K562 (cell line): ENCODE measurements around the gene TTBK1. TPM values are rescaled to one million over a fixed set of nuclear protein-coding genes. Genes with fewer than 3 reads are reported as not detected.

ENCODE experiments used
- ATAC-seq: fragments of 200-7000 bp; cut with Tn5 transposase; 3 replicates; pipeline ENCODE4 v1.9.1; 2020; ENCODE audit warnings: moderate library complexity
- BruUV-seq: library from RNA; stranded (reverse); fragments of 400-500 nt; replicated peaks from 2 replicates; lab custom pipeline; 2021; lab: Mats Ljungman, UMichigan
- CTCF ChIA-PET: fragments of 300-600 bp; formaldehyde crosslinking; extraction: SDS; loops from one replicate; lab custom pipeline; 2021; ENCODE audit warnings: low intra/inter-chr PET ratio; lab: Yijun Ruan, JAX
- POLR2A ChIA-PET: fragments of 300-600, 350-650 bp; sonication (Branson Sonifier 250); formaldehyde crosslinking; extraction: SDS; loops from one replicate; lab custom pipeline; 2021; ENCODE audit warnings: antibody characterized with exemption, inconsistent platforms; lab: Yijun Ruan, JAX
- DNase-seq, 4 experiments: peaks; one replicate each; pipeline versions ENCODE4 v3.0.0 to v3.0.0-alpha.2; 2011 to 2018; ENCODE audit warnings: low spot score in 3 of 4, mixed read lengths in 3 of 4; ENCODE audit errors: extremely low read depth in 1 of 4
- FAIRE-seq: peaks from 2 replicates; lab custom pipeline; 2011; peaks lifted over from hg19 to GRCh38; lab: Jason Lieb, UNC
- H2AFZ ChIP-seq: 2 replicates; pipeline ENCODE4 v1.6.0; 2011; ENCODE audit warnings: low read depth, low read length, control low read depth, inconsistent platforms
- H3K27ac ChIP-seq: fragments of 200-600 bp; 3 replicates; pipeline ENCODE4 v1.8.0; 2011; ENCODE audit warnings: low read depth, mild to moderate bottlenecking, control low read depth, inconsistent platforms, low read length, moderate library complexity, mixed read lengths; ENCODE audit errors: extremely low read depth
- H3K27me3 ChIP-seq, 2 experiments: fragments of 300-600 bp in 1 of 2; 2 replicates in 1 of 2; 3 replicates in 1 of 2; pipeline versions ENCODE4 v1.6.0 to v1.8.0; 2011; ENCODE audit warnings: inconsistent platforms in 2 of 2, low read length in 2 of 2, mild to moderate bottlenecking in 1 of 2, mixed read lengths in 1 of 2, moderate library complexity in 1 of 2; ENCODE audit not compliant: control insufficient read depth in 2 of 2, insufficient read depth in 2 of 2
- H3K36me3 ChIP-seq: fragments of 300-600 bp; 3 replicates; pipeline ENCODE4 v1.8.0; 2011; ENCODE audit warnings: mild to moderate bottlenecking, low read length, inconsistent platforms; ENCODE audit not compliant: control insufficient read depth, insufficient read depth
- H3K4me1 ChIP-seq, 2 experiments: fragments of 200-600 bp in 1 of 2; replicated peaks in 1 of 2; 2 replicates in 1 of 2; 3 replicates in 1 of 2; pipeline versions ENCODE4 v1.5.1 to v1.8.0; 2011; ENCODE audit warnings: inconsistent platforms in 2 of 2, low read length in 2 of 2, mild to moderate bottlenecking in 1 of 2, mixed read lengths in 1 of 2, moderate library complexity in 1 of 2; ENCODE audit not compliant: control insufficient read depth in 2 of 2, insufficient read depth in 2 of 2
- H3K4me2 ChIP-seq: 2 replicates; pipeline ENCODE4 v1.6.1; 2011; ENCODE audit warnings: low read length, control low read depth, inconsistent platforms, mixed read lengths; ENCODE audit not compliant: insufficient read depth
- H3K4me3 ChIP-seq: fragments of 200-600 bp; sonication (generic), shearing (Covaris generic); 2 replicates; pipeline ENCODE4 v1.5.1; 2016; ENCODE audit warnings: control low read depth, inconsistent platforms
- H3K79me2 ChIP-seq: fragments of 200-600 bp; 3 replicates; pipeline ENCODE4 v1.8.0; 2011; ENCODE audit warnings: low read length, inconsistent platforms; ENCODE audit not compliant: control insufficient read depth, insufficient read depth
- H3K9ac ChIP-seq, 2 experiments: 2 replicates each; pipeline versions ENCODE4 v1.6.0 to v1.6.1; 2011; ENCODE audit warnings: low read depth in 2 of 2, low read length in 2 of 2, control low read depth in 1 of 2, inconsistent platforms in 1 of 2, mild to moderate bottlenecking in 1 of 2, mixed read lengths in 1 of 2; ENCODE audit not compliant: insufficient read depth in 1 of 2
- H3K9me1 ChIP-seq: one replicate; pipeline ENCODE4 v1.6.0; 2011; ENCODE audit warnings: inconsistent platforms, mild to moderate bottlenecking, low read length, moderate library complexity; ENCODE audit not compliant: control insufficient read depth, insufficient read depth
- H3K9me3 ChIP-seq: replicated peaks from 2 replicates; pipeline ENCODE4 v1.5.1; 2011; ENCODE audit warnings: low read depth, low read length, inconsistent platforms; ENCODE audit not compliant: control insufficient read depth, insufficient read depth
- H4K20me1 ChIP-seq: replicated peaks from 2 replicates; pipeline ENCODE4 v1.6.1; 2011; ENCODE audit warnings: low read length, inconsistent platforms, mixed read lengths; ENCODE audit not compliant: control insufficient read depth, insufficient read depth
- DPF2 ChIP-seq: fragments of 450-650 bp; IDR thresholded peaks from 2 replicates; pipeline ENCODE4 v1.6.1; 2016
- E2F6 ChIP-seq, 2 experiments: IDR thresholded peaks; 2 replicates each; pipeline ENCODE4 v1.6.1; 2011; ENCODE audit warnings: borderline replicate concordance in 1 of 2, control low read depth in 1 of 2, low read depth in 1 of 2, low read length in 1 of 2, mild to moderate bottlenecking in 1 of 2, mixed read lengths in 1 of 2, moderate library complexity in 1 of 2; ENCODE audit not compliant: insufficient read depth in 1 of 2, insufficient read length in 1 of 2, poor library complexity in 1 of 2, severe bottlenecking in 1 of 2; ENCODE audit errors: extremely low read depth in 1 of 2
- EHMT2 ChIP-seq: fragments of 450-650 bp; IDR thresholded peaks from 2 replicates; pipeline ENCODE4 v1.6.1; 2018; ENCODE audit warnings: antibody characterized with exemption
- ETV1 ChIP-seq: fragments of 450-650 bp; conservative IDR thresholded peaks from 2 replicates; pipeline ENCODE4 v1.6.1; 2016; ENCODE audit warnings: missing genetic modification characterization, control low read depth, low read depth, missing compliant biosample characterization
- ETV5 ChIP-seq: sonication (generic); formaldehyde crosslinking; IDR thresholded peaks from 2 replicates; pipeline ENCODE4 v1.4.0; 2020; ENCODE audit warnings: low read depth, mild to moderate bottlenecking, missing genetic modification reagents
- EZH2 ChIP-seq: IDR thresholded peaks from 2 replicates; pipeline ENCODE4 v1.6.1; 2012; ENCODE audit warnings: low read depth, mild to moderate bottlenecking, inconsistent platforms, low read length, borderline replicate concordance
- HDAC1 ChIP-seq, 2 experiments: fragments of 450-650 bp; IDR thresholded peaks; 2 replicates each; pipeline ENCODE4 v1.6.1; 2016 to 2017; ENCODE audit warnings: inconsistent platforms in 1 of 2, mild to moderate bottlenecking in 1 of 2, moderate library complexity in 1 of 2
- HDGF ChIP-seq: fragments of 450-650 bp; IDR thresholded peaks from 2 replicates; pipeline ENCODE4 v1.6.1; 2016
- JUND ChIP-seq, 2 experiments: IDR thresholded peaks; 2 replicates in 1 of 2; 3 replicates in 1 of 2; pipeline ENCODE4 v1.6.1; 2011; ENCODE audit warnings: borderline replicate concordance in 2 of 2, low read depth in 2 of 2, low read length in 2 of 2, improper control_type of control experiment in 1 of 2, missing biosample characterization in 1 of 2, missing genetic modification characterization in 1 of 2, missing genetic modification reagents in 1 of 2
- MCM5 ChIP-seq: fragments of 450-650 bp; IDR thresholded peaks from 2 replicates; pipeline ENCODE4 v1.6.1; 2016; ENCODE audit warnings: low read depth
- MECOM ChIP-seq: fragments of 250-450 bp; sonication (Bioruptor Pico); IDR thresholded peaks from 2 replicates; pipeline ENCODE4 v1.8.0; 2022; ENCODE audit warnings: inconsistent platforms
- NBN ChIP-seq: fragments of 450-650 bp; IDR thresholded peaks from 2 replicates; pipeline ENCODE4 v1.6.1; 2016; ENCODE audit warnings: low read depth, mild to moderate bottlenecking
- PURB ChIP-seq: sonication (generic); formaldehyde crosslinking; IDR thresholded peaks from 2 replicates; pipeline ENCODE4 v1.9.0; 2021; ENCODE audit warnings: low read depth, mild to moderate bottlenecking, missing genetic modification reagents
- SMARCA4 ChIP-seq: fragments of 450-650 bp; IDR thresholded peaks from 2 replicates; pipeline ENCODE4 v1.6.1; 2016
- TAL1 ChIP-seq: fragments of 450-650 bp; IDR thresholded peaks from 2 replicates; pipeline ENCODE4 v1.6.1; 2016; ENCODE audit warnings: mild to moderate bottlenecking
- TCF3 ChIP-seq: sonication (generic); formaldehyde crosslinking; IDR thresholded peaks from 2 replicates; pipeline ENCODE4 v1.4.0; 2020; ENCODE audit warnings: mild to moderate bottlenecking, missing genetic modification reagents
- ZFP30 ChIP-seq: fragments of 250-450 bp; sonication (Bioruptor Pico); IDR thresholded peaks from 2 replicates; pipeline ENCODE4 v1.8.0; 2022; ENCODE audit warnings: moderate library complexity, mild to moderate bottlenecking, inconsistent platforms, borderline replicate concordance
- ZNF143 ChIP-seq: sonication (generic); formaldehyde crosslinking; IDR thresholded peaks from 2 replicates; pipeline ENCODE4 v1.9.0; 2022; ENCODE audit warnings: mild to moderate bottlenecking, missing genetic modification reagents
- ZNF347 ChIP-seq: fragments of 450-650 bp; formaldehyde crosslinking; IDR thresholded peaks from 2 replicates; pipeline ENCODE4 v1.4.0; 2020; ENCODE audit warnings: low read depth, mild to moderate bottlenecking, moderate library complexity
- ZNF449 ChIP-seq: fragments of 250-450 bp; sonication (Bioruptor Pico); IDR thresholded peaks from 2 replicates; pipeline ENCODE4 v1.8.0; 2022; ENCODE audit warnings: moderate library complexity, mild to moderate bottlenecking, inconsistent platforms
- ZNF668 ChIP-seq: fragments of 250-450 bp; sonication (Bioruptor Pico); IDR thresholded peaks from 2 replicates; pipeline ENCODE4 v1.8.0; 2022; ENCODE audit warnings: mild to moderate bottlenecking, inconsistent platforms
- WGBS: fragments of 100-300 bp; shearing (Covaris generic); methylation state at CpG from one replicate; pipeline ENCODE4 v1.1.6; 2016; ENCODE audit warnings: low coverage, mixed read lengths; ENCODE audit not compliant: insufficient coverage; ENCODE audit errors: missing lambda C conversion rate; 5-methylcytosine and 5-hydroxymethylcytosine counted together
- in situ Hi-C: fragments of 300-500 bp; cut with MboI; formaldehyde crosslinking; loops from 4 replicates; pipeline ENCODE4 v1.15.0; 2018; ENCODE audit warnings: inconsistent platforms, mixed read lengths
- intact Hi-C: fragments of 100-400 bp; cut with micrococcal nuclease; formaldehyde crosslinking; loops from 2 replicates; pipeline ENCODE4 v1.14.2; 2022
- polyA plus RNA-seq, 8 experiments: library from polyadenylated mRNA; depleted of rRNA in 4 of 8; stranded (reverse) in 5 of 8; unstranded in 3 of 8; fragments of >200 nt; fragmentation: Nextera tagmentation in 2 of 8; fragmentation: Illumina TruSeq in 1 of 8; extraction: Ambion mirVana in 2 of 8; extraction: Trizol in 1 of 8; gene quantifications; 2 replicates each; pipeline versions ENCODE4 v1.2.1 to v1.2.3, GENCODE V29; 2011 to 2014; ENCODE audit warnings: inconsistent platforms in 1 of 8, missing spikeins in 1 of 8
- total RNA-seq, 7 experiments: library from RNA; depleted of rRNA in 6 of 7; stranded (reverse); fragments of >200 nt in 6 of 7; fragmentation: Illumina TruSeq in 2 of 7; extraction: Trizol in 2 of 7; gene quantifications; 2 replicates each; pipeline versions ENCODE4 v1.2.1 to v1.2.3, GENCODE V29; 2011 to 2021; ENCODE audit warnings: low replicate concordance in 1 of 7

Gene TTBK1
- total and polyA plus RNA-seq, 9 of the 15 experiments (the other 6 are each of a cell fraction or from before 2014, with no cell fraction given), result not detected

- Histone ChIP-seq H4K20me1 (no peaks in the 10 kb centered on the region), H3K36me3 (peaks cover 18% of the 10 kb centered on the region; the same call in 1 of the 3 replicates), H3K79me2 (no peaks in the 10 kb centered on the region), H3K4me1 (peaks cover 12 to 28% of the 10 kb centered on the region in 2 experiments; a peak in 4 of 5 replicates), H3K4me3 (no peak overlapping the region), H3K9me1 (no peaks in the 10 kb centered on the region), H3K27ac (0 out of 3 replicates have a peak overlapping the region, but pooled peaks have one; percentile 21), H3K9ac (peak overlapping the region in 1 of 2 experiments; percentile 76; a peak in 1 of 4 replicates), H3K27me3 (no peaks in the 10 kb centered on the region), H2AFZ (0 out of 2 replicates have a peak overlapping the region, but pooled peaks have one; percentile 5), H3K4me2 (peak overlapping the region; percentile 30), H3K9me3 (no peaks in the 10 kb centered on the region)
- 14% methylated on average over 7 of the region's 7 CpGs for WGBS
- CTCF ChIA-PET, result no interaction called here
- intact Hi-C loops, result no loop called here
- BruUV-seq, result no TSS peak
- ATAC-seq (peak; percentile 76), FAIRE-seq (peak; percentile 81), DNase-seq (peak in 2 of 4 experiments; percentile 71 to 78)
- in situ Hi-C loops, result no loop called here
- POLR2A ChIA-PET, result interaction anchor here (0.5 to 10.7 kb wide), 13 partner anchors 6 to 299 kb away, joined by 3 to 118 read pairs (median 5); partner anchors contain the start of genes CUL9, DNPH1 and SRF
- 0 out of 2 replicates have a peak, but pooled peaks have one; percentile 21 for TF ChIP-seq JUND (IDR thresholded peaks at IDR 0.05; ENCODE audit: borderline replicate concordance, low read depth, low read length)
- TF ChIP-seq JUND (tag; IDR thresholded peaks at IDR 0.05; ENCODE audit: borderline replicate concordance, low read depth, low read length), result no peak
- TF ChIP-seq TAL1, result peak; percentile 14; the same call in 1 of the 2 replicates
- no peak for TF ChIP-seq ZFP30 (CRISPR knock-in tag)
- TF ChIP-seq DPF2, result peak; percentile 55; the same call in 1 of the 2 replicates
- no peak for TF ChIP-seq ZNF449 (CRISPR knock-in tag)
- no peak for TF ChIP-seq MECOM (CRISPR knock-in tag)
- TF ChIP-seq ZNF347 (CRISPR knock-in tag), result no peak
- TF ChIP-seq ZNF668 (CRISPR knock-in tag), result no peak
- no peak for TF ChIP-seq MCM5
- no peak for TF ChIP-seq ETV5 (CRISPR knock-in tag)
- 0 out of 2 replicates have a peak, but pooled peaks have one; percentile 4 for TF ChIP-seq ZNF143 (CRISPR knock-in tag)
- TF ChIP-seq PURB (CRISPR knock-in tag), result no peak
- peak; percentile 38; the same call in 1 of the 2 replicates for TF ChIP-seq HDGF
- peak; percentile 41; the same call in 1 of the 2 replicates for TF ChIP-seq ETV1 (tag)
- TF ChIP-seq NBN, result no peak
- no peak for TF ChIP-seq EZH2
- TF ChIP-seq E2F6 (IDR thresholded peaks at IDR 0.05; ENCODE audit: borderline replicate concordance in 1 of 2, extremely low read depth in 1 of 2, insufficient read depth in 1 of 2, insufficient read length in 1 of 2, low read depth in 1 of 2, low read length in 1 of 2, poor library complexity in 1 of 2, severe bottlenecking in 1 of 2), result no peak
- peak; percentile 75 for TF ChIP-seq EHMT2
- TF ChIP-seq SMARCA4, result peak; percentile 32; the same call in 1 of the 2 replicates
- TF ChIP-seq HDAC1 (IDR thresholded peaks at IDR 0.05), result no peak
- TF ChIP-seq TCF3 (CRISPR knock-in tag), result 0 out of 2 replicates have a peak, but pooled peaks have one; percentile 36
Observed at GRCh38 chr6:43219814-43220213, 23.5 kb upstream of the TTBK1 start.
